HTR-8/SVneo (cell line): Measurements from ENCODE around the gene LIN28B.
A peak's percentile ranks its signal among the peaks of the same experiment; 100 is the strongest.
"Not testable (repeated sequence)": the region's sequence is repeated elsewhere in the genome, so short reads cannot be mapped to it uniquely, and the experiment has no call there.

ENCODE experiments used
- DNase-seq: peaks from one replicate; pipeline ENCODE4 v3.0.0; 2011; ENCODE audit warnings: low spot score, mixed read lengths; ENCODE audit not compliant: insufficient read length
- FAIRE-seq: peaks from 2 replicates; lab custom pipeline; 2011; peaks lifted over from hg19 to GRCh38; lab: Jason Lieb, UNC

LIN28B gene

GRCh38 chr6:105057160-105057559 lies 100.3 kb downstream of the LIN28B start:
- DNase-seq, result no peak
- FAIRE-seq, result no peak

- DNase-seq (no peak), FAIRE-seq (no peak)
These were observed 101.4 kb downstream of the LIN28B start for GRCh38 chr6:105058316-105058715.

GRCh38 chr6:105058846-105059245 lies 101.9 kb downstream of the LIN28B start:
- FAIRE-seq (no peak), DNase-seq (no peak)

GRCh38 chr6:105066233-105066632 lies 109.3 kb downstream of the LIN28B start:
- DNase-seq (no peak), FAIRE-seq (no peak)

- FAIRE-seq, result no peak
- no peak for DNase-seq
These were observed 109.9 kb downstream of the LIN28B start for GRCh38 chr6:105066836-105067235.

GRCh38 chr6:105067329-105067728 lies 110.4 kb downstream of the LIN28B start:
- DNase-seq (no peak), FAIRE-seq (no peak)

GRCh38 chr6:105068407-105068806 lies 111.5 kb downstream of the LIN28B start:
- FAIRE-seq, result no peak
- DNase-seq, result no peak

GRCh38 chr6:105069821-105070445 lies 113.0 kb downstream of the LIN28B start:
- FAIRE-seq, result no peak
- DNase-seq, result no peak

- FAIRE-seq (no peak), DNase-seq (no peak)
These were observed 115.9 kb downstream of the LIN28B start for GRCh38 chr6:105072798-105073199.

GRCh38 chr6:105075210-105075609 lies 118.3 kb downstream of the LIN28B start:
- DNase-seq (no peak), FAIRE-seq (no peak)

GRCh38 chr6:105076418-105076817 lies 119.5 kb downstream of the LIN28B start:
- DNase-seq, FAIRE-seq: not testable (repeated sequence)

GRCh38 chr6:105077596-105078385 lies 120.9 kb downstream of the LIN28B start:
- FAIRE-seq, result no peak

GRCh38 chr6:105078386-105078708 lies 121.4 kb downstream of the LIN28B start:
- FAIRE-seq, result no peak
- no peak for DNase-seq

More at GRCh38 chr6:105077596-105078385, 120.9 kb downstream of the LIN28B start:
- peak; percentile 27 for DNase-seq

GRCh38 chr6:105080279-105080678 lies 123.4 kb downstream of the LIN28B start:
- DNase-seq (no peak), FAIRE-seq (no peak)

GRCh38 chr6:105081662-105082061 lies 124.8 kb downstream of the LIN28B start:
- DNase-seq, result not testable (repeated sequence)
- peak; percentile 92 for FAIRE-seq

GRCh38 chr6:105087571-105088211 lies 130.8 kb downstream of the LIN28B start:
- DNase-seq, result peak; percentile 27

GRCh38 chr6:105091140-105091829 lies 134.4 kb downstream of the LIN28B start:
- FAIRE-seq (no peak), DNase-seq (no peak)

More at GRCh38 chr6:105087571-105088211, 130.8 kb downstream of the LIN28B start:
- FAIRE-seq, result no peak

GRCh38 chr6:105094133-105094640 lies 137.3 kb downstream of the LIN28B start:
- DNase-seq, result no peak
- no peak for FAIRE-seq

- DNase-seq, result no peak
- FAIRE-seq, result no peak
These were observed 138.2 kb downstream of the LIN28B start for GRCh38 chr6:105095139-105095538.

- no peak for DNase-seq
- FAIRE-seq, result no peak
These were observed 140.4 kb downstream of the LIN28B start for GRCh38 chr6:105097288-105097687.
